GM18520 (cell line): ENCODE measurements around the gene CRYZL1.
"Not testable (repeated sequence)": the region's sequence is repeated elsewhere in the genome, so short reads cannot be mapped to it uniquely, and the experiment has no call there.

Source experiments
- ATAC-seq: cut with Tn5 transposase; IDR thresholded peaks from one replicate; pipeline ENCODE4 v1.9.1; 2021; ENCODE audit not compliant: unreplicated experiment

The CRYZL1 gene

GRCh38 chr21:33641352-33642026 lies at the start of gene CRYZL1:
CRYZL1 (minus strand) TSS chr21:33641741; CDS start chr21:33631551, 10,190 bp downstream.
- peak; percentile 82 for ATAC-seq

GRCh38 chr21:33690874-33691273 lies 49.3 kb upstream of the CRYZL1 start:
- no peak for ATAC-seq

DNA sequence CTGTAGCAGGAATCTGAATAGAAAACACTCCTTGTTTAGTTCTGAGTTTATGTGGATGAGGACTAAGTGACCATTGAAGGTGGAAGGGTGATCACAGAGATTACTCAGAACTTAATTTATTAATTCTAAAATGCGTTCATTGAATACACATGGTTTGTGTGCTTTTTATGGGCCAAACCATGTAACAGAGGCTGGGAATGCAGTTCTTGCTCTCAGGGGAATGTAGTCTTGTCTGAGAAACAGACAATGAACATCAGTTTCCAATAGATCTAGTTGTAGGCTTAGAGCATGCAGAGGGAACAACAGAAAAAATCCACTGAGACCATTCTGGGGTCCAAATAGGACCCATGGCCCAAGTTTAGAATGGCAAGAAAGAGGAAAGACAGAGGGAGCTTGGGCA lies 46.8 kb upstream of the CRYZL1 start:
- no peak for ATAC-seq

- no peak for ATAC-seq
Measured at GRCh38 chr21:33687634-33688033, 46.1 kb upstream of the CRYZL1 start.

DNA sequence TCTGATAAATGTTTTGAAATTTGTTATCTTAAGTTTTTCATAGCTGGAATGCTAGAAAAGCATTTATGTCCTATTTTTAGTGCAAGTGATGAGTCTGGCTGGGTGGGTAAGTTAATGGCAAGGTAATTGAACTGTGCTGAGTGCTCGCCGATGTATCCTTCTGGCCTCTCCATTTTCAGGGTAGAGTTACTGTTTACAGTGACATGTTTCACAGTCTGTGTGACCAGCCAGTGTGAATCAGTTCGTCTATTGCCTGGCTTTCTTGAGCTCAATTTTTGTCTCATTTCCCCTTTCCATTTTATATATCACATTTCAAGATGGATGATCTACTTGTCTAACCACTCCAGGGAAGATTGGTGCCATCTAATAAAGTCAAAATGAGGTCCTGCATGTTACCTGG lies 44.8 kb upstream of the CRYZL1 start:
- ATAC-seq = no peak

DNA sequence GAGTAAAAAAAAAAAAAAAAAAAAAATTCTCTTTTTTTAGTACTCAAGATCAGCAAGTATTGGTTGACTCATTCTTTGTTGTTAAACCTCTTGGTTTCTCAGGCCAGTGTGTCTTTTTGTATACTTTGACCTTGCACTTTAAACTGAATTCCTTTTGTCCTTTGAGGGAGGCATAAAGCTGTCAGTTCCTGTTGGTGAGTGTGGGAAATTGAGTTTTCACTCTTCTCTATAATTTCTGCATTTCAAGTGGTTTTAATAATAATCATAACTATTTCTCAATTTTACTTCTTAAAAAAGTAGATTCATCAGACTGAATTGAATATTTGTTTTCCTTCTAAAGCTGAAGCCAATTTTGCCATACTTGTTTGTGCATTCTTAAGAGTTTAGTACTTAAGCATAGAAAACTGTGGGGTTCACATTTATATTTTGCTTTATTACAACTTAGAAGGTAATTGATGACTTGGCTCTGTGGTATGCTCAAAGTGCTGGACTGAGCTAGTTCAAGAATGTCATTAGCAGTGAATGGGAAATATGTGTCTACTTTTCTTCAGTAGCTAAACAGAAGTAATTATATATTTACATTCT lies 44.2 kb upstream of the CRYZL1 start:
- no peak for ATAC-seq

GRCh38 chr21:33684923-33685560 lies 43.5 kb upstream of the CRYZL1 start:
- ATAC-seq = no peak

GRCh38 chr21:33684068-33684467 lies 42.5 kb upstream of the CRYZL1 start:
- no peak for ATAC-seq

DNA sequence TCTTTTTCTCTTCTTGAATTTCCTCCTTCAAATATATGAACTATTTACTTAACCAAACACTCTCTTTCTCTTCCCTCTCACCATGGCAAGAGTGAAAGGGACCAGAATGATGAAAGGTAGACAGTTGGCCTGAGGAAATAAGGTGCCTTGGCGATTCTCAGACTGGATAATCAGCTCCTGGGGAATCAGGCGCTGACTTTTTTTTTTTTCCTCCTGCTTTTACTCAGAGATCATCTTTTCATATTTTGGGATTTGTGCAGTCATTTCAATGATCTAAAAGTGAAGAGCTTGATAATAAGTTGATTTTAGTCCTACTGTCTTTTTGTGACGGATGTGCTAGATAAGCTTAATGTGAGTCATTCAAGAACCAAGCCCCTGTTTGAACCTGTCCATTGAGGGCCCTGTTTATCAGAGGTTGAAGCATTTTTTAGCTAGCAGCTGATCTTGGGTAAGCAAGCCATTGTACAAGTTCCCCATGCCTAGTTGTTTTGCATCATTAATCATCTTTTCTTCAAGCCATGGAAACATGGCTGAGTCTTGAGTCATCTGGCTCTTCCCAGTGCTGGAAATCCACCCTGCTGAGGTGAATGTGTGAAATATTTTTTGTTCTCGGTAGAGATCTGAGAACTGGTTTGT lies 41.6 kb upstream of the CRYZL1 start:
- no peak for ATAC-seq

DNA sequence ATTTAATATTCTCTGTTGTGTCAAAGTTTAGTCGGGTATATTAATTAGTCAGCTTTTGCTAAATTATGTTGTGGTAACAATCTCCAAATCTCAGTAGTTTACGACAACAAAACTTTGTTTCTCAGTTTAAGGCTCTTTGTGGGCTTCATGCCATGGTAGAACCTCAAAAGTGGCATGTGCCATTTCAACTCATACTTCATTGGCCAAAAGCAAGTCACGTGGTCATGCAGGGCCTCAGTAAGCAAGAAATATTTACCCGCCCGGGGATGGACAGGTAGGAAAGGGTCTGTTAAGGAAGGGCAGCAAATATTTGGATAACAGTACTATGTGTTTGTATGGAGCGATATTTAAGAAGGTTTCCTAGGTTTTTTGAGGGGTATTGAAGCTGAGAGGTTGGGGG lies 39.3 kb upstream of the CRYZL1 start:
- ATAC-seq = no peak

GRCh38 chr21:33677450-33677849 lies 35.9 kb upstream of the CRYZL1 start:
- ATAC-seq = no peak

DNA sequence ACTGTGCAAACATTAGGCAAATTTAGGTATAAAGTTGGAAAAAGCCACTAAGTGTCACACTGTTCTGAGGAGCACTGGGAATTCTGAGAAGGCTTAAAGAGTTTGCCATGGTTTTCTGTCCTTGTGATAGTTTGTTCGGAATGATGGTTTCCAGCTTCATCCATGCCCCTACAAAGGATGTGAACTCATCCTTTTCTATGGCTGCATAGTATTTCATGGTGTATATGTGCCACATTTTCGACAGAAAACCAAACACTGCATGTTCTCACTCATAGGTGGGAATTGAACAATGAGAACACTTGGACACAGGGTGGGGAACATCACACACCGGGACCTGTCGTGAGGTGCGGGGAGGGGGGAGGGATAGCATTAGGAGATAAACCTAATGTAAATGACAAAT lies 35.1 kb upstream of the CRYZL1 start:
- not testable (repeated sequence) for ATAC-seq

- no peak for ATAC-seq
Measured at GRCh38 chr21:33674226-33674625, 32.7 kb upstream of the CRYZL1 start.

DNA sequence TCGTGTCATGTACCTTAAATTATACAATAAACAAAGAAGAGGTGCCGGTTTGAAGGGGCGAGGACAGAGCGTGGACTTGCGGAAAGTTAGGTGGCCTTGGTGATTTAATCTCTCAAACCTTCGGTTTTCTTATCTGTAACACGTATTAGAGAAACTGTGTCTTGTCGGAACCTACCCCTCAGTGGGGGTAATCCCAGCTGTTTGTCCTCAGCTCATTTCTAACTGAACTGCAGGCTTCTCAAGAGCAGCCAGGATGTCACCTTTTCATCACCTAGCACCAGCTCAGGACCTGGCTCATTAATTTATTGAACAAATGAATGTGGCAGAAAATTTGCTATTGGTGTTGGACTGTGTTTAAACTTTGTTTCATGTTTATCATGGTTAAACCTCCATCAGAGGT lies 31.9 kb upstream of the CRYZL1 start:
- ATAC-seq = no peak

DNA sequence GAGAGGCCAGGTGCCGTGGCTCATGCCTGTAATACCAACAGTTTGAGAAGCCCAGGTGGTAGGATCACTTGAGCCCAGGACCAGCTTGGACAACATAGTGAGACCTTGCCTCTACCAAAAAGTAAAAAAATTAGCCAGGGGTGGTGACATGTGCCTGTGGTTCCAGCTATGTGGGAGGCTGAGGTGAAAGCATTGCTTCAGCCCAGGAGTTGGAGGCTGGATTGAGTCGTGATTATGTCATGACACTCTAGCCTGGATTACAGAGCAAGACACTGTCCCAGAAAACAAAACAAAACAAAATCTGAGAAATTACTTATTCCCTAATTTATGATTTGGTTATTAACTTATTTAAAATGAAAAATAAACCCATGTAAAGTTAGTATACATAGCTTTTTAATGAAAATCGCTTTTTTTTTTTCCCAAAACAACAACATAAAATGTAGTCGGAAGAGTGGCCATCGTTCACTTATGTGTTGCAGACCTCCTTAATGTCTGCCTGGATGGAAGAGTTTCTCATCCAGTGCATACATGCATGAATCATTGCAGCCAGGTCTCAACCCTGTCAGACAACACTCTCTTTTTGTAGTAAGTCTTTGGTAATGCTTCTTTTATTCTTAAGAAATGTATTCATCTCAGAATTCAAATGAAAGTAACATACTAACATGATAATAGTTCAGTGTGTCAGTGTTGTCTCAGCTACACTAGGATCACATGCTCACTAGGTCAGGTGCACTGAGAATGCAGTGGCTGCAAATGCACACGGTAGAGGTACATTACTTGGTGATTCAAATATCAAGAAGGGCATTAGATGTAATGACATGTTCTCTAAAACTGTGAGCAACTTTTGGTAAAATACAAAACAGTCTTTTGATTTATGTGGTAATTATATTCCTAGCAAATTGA lies 28.8 kb upstream of the CRYZL1 start:
- no peak for ATAC-seq

GRCh38 chr21:33668620-33669019 lies 27.1 kb upstream of the CRYZL1 start:
- ATAC-seq = no peak

DNA sequence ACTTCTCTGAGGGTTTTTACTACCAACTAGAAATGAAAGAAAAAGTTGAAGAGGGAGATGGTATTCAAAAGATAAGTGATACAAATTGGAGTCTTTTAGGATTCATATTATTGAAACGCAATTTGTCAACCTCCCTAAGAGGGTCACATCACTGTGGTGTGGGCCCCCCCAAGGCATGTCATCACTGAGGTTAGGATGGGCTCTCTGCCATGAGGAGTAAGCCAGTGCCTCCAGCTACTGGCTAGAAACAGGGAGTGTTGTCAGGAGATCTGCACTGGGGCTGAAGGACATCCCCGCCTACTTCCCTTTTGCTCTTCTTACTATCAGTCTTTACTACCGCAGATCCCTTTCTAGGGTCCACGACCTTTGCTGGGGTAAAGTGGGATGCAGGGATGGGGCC lies 26.6 kb upstream of the CRYZL1 start:
- ATAC-seq = no peak

DNA sequence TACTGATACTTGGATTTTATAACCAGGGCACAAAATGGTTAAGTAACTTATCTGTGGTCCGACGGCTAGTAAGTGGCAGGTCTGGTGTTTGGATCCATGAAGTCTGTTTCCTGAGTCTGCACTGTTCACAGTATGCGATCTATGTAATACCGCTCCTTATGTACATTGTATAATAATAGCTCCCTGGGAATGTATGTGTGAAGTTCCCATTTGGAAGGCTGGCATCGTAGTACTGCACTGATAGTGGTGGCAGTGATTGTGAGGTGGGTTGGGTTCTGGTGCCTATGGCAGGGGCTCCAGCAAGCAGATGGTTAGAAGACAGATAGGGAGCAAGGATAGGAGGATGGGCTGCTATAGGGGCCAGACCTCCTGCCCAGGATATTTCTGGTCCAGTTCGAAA lies 26.1 kb upstream of the CRYZL1 start:
- ATAC-seq = no peak

DNA sequence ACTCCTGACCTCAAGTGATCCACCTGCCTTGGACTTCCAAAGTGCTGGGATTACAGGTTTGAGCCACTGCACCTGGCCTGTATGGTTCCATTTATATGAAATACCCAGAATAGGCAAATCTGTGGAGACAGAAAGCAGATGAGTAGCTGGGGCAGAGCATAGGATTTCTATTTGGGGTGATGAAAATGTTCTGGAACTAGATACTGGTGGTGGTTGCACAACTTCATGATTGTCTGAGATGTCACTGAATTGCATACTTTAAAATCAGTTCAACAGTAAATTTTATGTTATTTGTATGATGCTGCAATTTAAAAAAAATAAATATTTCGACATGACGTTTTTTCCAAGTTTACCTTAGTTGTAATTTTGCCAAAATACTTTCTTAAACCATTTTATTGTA lies 24.6 kb upstream of the CRYZL1 start:
- ATAC-seq = no peak

DNA sequence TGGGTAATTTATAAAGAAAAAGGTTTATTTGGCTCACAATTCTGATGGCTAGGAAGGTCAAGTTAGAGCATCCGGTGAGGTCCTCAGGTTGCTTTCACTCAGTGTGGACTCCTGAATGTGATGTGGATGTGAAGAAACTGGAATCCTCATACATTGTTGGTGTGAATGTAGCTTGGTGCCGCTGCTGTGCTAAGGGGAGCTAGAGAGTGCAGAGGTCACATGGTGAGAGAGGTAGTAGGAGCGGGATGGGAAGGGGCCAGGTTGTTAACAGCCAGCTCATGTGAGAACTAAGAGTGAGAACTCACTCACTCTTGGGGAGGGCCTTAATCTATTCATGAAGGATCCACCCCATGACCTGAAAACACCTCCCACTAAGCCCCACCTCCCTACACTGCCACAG lies 22.6 kb upstream of the CRYZL1 start:
- ATAC-seq = no peak

DNA sequence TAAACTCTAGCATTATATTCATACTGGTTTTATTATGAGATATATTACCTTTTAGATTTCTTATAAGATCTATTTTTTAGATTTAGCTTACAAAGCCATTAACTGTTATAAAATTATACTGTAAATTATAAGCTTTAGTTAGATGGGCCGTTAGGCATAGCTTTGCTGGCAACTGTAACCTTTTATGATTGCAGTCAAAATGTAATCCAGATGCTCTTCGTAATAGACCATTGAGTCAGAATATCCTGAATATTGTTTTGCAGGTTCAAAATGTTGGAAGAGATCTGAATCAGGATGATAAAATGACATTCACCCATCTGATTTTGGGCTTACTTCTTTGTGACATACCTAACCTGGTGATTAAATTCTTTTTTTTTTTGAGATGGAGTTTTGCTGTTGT lies 21.7 kb upstream of the CRYZL1 start:
- ATAC-seq = no peak
